GM12875 (cell line): ENCODE results near the gene CD33.

ENCODE experiments used
- H3K4me3 ChIP-seq: one replicate; pipeline ENCODE4 v1.5.1; 2011; ENCODE audit warnings: low read depth, low read length, control low read depth
- TF ChIP-seq, protein P1 (sequence below): IDR thresholded peaks from 2 replicates; pipeline ENCODE4 v1.5.1; 2011; ENCODE audit warnings: low read depth, mild to moderate bottlenecking, control low read depth, inconsistent platforms, low read length, moderate library complexity, borderline replicate concordance; ENCODE audit not compliant: insufficient read depth

Gene CD33

DNA sequence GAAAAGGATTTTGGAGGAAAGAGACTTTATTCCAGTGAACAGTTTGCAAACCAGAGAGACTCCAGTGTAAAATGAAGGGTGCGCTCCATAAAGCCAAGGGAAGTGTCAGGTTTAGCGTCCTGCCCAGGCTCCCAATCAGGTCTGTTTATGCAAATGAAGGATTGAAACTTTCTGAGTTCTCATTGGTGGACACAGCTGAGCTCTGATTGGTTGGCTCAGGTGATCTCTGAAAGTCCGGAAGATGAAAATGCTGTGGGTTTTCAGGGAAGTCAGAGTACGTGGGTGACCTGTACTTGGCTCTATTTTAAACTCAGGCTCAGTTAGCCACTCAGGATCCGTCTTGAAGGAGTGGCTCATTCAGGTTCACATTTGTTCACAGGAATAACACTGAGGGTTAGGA is 28.7 kb upstream of the CD33 start:
- TF ChIP-seq, protein P1, sequence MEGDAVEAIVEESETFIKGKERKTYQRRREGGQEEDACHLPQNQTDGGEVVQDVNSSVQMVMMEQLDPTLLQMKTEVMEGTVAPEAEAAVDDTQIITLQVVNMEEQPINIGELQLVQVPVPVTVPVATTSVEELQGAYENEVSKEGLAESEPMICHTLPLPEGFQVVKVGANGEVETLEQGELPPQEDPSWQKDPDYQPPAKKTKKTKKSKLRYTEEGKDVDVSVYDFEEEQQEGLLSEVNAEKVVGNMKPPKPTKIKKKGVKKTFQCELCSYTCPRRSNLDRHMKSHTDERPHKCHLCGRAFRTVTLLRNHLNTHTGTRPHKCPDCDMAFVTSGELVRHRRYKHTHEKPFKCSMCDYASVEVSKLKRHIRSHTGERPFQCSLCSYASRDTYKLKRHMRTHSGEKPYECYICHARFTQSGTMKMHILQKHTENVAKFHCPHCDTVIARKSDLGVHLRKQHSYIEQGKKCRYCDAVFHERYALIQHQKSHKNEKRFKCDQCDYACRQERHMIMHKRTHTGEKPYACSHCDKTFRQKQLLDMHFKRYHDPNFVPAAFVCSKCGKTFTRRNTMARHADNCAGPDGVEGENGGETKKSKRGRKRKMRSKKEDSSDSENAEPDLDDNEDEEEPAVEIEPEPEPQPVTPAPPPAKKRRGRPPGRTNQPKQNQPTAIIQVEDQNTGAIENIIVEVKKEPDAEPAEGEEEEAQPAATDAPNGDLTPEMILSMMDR, result no peak
- H3K4me3 ChIP-seq, result no peak overlapping the region

DNA sequence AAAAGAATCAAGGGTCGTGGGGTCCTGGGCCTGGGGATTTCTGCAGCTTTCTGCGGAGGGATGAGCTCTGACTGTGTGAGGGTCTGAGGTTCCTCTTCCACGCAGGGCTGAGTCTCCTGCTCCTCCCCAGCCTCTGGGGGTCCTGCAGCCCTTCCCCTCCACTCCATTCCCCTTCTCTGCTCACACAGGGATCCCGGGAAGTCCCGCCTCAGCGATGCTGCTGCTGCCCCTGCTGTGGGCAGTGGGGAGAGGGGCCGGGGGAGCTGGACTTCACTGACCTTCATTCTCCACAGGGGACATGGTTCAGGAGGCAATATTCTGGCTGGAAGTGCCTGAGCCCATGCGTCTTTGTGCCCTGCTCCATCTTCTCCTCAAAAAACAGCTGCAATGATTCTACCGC is 26.2 kb upstream of the CD33 start:
- no peak overlapping the region for H3K4me3 ChIP-seq
- TF ChIP-seq, protein P1, result no peak

DNA sequence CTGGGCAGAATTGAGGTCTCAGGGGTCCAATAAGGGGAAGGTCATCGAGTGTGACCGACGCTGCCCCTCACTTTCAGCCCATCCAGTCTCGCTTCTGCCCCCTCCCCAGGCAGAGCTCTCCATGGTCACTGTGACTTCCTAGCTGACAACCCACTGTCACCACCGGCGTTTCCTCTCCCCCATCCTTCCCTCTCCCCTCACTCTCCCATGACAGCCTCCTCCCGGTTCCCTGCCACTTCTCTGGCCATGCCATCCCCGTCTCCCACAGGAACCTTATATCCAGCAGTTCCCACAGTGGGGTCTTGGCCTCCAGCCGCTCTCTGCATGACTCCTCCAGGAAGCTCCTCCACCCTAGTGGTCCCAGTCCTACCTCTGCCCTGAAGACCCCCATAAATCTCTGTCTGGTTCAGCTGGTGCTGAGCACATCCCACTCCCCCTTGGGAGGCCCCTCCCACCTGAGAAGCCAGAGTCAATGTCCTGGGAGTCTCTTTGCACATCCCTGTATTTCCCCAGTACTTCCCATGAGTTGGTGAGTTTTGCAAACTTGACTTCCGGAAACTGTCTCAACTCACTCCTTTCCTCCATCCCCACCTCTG is 24.7 kb upstream of the CD33 start:
- H3K4me3 ChIP-seq, result no peak overlapping the region

DNA sequence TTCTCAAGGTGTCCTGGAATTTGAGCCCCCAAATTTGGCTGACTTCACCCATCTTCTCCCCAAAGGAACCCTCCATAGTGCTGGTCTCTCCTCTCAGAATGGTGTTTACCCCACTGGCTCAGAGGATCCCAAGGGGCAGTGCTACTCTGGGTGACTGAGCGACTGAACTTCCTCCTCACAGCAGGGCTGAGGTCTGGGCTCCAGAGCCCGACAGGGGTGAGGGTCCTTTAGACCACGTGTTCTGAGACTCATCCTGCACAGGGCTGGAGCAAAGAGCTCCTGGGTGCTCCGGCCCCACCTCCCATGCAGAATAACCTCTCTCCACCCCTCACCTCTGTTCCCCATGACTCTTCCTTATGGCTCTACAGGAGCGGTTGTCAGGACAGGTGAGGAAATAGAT is 23.2 kb upstream of the CD33 start:
- TF ChIP-seq, protein P1, result no peak
- no peak overlapping the region for H3K4me3 ChIP-seq

More for the DNA sequence above, 24.7 kb upstream of the CD33 start:
- TF ChIP-seq, protein P1, result no peak

DNA sequence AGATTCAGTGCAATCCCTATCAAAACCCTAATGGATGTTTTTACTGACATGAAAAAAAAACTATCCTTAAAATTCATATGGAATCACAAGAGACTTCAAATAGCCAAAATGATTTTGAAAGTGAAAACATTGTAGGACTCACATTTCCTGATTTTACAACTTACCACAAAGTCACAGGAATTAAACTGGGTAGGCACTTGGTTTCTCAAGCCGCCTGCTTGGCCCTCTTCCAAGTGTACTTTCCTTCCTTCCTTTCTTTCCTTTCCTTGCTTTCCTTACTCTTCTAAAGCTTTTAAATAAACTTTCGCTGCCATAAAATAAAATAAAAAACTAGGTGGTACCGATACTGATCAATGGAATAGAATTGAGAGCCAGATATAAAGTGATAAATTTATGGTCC is 21.0 kb upstream of the CD33 start:
- H3K4me3 ChIP-seq, result no peak overlapping the region
- TF ChIP-seq, protein P1, result no peak

DNA sequence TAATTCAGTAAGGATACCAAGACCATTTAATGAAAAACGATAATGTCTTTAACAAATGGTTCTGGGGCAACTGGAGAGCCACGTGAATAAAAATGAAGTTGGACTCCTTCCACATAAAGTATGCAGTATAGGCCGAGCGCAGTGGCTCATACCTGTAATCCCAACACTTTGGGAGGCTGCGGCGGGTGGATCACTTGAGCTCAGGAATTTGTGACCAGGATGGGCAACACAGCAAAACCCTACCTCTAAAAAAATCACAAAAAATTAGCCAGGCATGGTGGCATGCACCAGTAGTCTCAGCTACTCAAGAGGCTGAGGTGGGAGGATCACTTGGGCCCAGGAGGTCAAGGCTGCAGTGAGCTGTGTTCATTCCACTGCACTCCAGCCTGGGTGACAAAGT is 20.6 kb upstream of the CD33 start:
- H3K4me3 ChIP-seq, result no peak overlapping the region
- TF ChIP-seq, protein P1, result no peak

DNA sequence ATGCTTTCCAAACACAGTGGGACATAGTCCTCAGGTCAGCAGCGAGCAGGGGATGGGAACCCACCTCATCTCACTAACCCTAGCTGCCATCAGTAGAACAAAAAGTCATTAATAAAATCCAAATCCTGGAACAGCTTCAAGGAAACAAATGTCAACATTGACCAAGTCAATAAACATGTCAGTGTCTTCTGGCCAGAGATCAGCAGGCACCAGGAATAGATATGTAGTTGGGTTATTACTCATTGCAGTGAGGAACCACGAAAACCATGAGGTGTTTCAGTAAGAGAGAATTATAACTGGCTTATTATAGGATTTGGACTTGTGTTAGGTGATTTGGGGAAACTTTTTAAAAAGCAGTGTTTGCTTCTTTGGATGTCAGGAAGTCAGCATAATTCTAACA is 17.1 kb upstream of the CD33 start:
- TF ChIP-seq, protein P1, result no peak
- no peak overlapping the region for H3K4me3 ChIP-seq
